Stimulated activated CD8-positive, alpha-beta memory T cell treated with anti-CD3 and anti-CD28 coated beads, Interleukin-7, amount 100 ng/mL, for 24 hours (primary cell): Measurements from ENCODE around the gene RAB24.

Experiments used
- DNase-seq: peaks from one replicate; pipeline ENCODE4 v3.0.0-alpha.2; 2020; ENCODE audit warnings: low read depth

RAB24 gene

DNA sequence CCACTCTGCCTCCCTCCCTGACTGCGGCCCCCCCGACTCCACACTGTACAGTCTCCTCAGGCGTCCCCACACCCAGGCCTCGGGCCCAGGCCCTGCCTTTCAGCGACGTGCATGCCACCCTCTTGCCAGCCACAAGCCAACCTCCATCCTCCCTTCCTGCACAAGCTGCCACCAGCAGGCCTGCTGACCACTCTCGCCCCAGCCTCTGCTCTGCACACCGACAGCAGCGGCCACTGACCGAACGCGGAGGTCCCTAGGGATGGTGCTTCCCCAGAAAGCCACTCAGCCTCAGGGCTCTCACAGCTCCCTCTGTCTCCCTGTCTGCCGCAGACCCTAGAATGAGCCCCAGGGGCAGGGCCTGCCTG, 29.4 kb upstream of the RAB24 start:
- DNase-seq: no peak

DNA sequence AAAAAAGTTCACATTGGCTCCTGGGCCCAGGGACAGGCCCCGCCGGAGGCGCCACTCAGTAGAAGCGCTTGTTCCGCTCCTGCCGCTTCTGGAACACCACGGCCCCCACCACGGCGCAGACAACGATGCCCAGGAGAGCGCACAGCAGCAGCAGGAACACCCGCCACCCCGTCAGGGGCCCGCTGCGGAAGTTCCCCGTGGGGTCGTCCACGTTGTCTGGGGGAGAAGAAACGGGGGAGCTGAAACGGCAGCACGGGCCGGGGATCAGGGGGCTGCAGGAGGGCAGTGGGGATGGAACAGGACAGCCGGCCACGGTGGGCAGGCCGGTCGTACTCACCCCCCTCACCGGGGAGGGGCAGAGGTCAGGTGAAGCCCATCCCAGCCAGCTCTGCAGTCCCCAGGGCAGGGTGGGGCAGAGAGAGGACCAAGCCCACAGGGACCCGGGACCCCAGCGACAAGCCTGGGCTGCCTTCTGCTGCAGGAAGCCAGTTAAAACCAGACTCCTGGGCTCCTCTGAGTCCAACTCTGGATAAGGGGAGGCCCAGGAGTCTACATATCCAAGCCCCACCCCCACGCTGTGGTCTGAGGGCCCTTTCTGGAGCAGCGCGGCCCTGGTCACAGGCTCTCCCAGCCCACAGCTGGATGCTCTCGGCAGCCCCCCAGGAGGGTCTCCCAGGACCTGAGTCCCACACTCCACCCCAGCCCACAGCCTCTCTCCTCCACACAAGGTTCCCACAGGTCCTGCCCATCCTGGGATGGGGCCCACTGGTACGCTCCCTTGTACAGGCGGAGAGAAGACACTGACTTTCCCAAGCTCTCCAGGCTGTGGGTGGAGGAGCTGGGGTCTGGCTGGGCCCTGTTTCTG, 28.7 kb upstream of the RAB24 start:
- no peak for DNase-seq

DNA sequence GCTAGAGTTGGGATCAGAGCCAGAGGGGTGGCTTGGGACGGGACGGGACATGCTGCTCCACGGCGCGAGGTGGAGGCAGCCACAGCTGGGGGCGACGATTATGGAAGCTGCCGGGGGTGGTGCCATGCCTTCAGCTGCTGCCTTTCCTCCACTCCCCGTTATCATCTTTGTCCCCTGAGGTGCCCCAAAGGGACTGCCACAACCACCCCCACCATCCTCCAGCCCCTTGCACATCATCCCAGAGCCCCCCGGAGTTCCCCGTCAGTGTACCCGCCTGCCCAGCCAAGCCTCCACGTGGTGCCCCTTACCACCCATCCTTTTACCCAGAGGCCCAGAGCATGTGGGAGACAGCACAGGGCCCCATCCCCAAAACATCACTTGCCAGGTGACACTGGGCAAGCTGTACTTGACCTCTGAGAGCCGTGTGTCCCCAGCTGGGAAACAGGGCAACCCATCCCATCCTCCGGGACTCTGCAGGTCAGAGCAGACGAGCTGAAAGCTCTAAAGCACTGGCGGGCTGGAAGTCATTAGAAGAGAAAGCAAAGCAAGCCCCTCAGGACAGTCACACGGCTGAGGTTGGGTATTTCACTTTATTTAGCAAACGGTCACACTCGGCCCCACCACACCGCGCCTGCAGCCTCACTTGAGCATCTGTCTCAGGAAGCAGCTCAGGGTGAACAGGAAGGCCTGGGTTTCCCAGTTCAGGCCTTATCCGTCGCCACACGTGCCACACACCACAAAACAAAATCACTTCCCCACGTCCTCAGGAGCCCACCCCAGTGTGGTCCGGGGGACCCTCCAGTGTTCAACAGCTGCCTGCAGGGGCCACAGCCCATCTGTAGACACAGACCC, 27.7 kb upstream of the RAB24 start:
- DNase-seq: no peak

DNA sequence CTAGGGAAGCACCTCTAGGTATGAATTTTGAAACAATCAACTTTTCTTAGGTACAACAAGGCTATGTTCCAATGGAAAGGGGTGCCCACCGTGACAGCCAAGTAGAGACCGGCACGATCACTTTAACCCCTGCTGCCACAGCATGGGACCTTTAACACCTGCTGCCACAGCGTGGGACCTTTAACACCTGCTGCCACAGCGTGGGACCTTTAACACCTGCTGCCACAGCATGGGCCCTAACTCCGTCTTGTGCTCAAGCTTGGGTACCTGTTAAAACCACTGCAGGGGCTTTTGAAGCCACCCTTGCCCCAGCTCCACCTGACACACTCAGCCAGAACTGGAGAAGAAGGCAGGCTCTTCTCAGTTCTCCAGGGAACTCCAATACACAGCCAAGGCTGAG, 26.4 kb upstream of the RAB24 start:
- no peak for DNase-seq

DNA sequence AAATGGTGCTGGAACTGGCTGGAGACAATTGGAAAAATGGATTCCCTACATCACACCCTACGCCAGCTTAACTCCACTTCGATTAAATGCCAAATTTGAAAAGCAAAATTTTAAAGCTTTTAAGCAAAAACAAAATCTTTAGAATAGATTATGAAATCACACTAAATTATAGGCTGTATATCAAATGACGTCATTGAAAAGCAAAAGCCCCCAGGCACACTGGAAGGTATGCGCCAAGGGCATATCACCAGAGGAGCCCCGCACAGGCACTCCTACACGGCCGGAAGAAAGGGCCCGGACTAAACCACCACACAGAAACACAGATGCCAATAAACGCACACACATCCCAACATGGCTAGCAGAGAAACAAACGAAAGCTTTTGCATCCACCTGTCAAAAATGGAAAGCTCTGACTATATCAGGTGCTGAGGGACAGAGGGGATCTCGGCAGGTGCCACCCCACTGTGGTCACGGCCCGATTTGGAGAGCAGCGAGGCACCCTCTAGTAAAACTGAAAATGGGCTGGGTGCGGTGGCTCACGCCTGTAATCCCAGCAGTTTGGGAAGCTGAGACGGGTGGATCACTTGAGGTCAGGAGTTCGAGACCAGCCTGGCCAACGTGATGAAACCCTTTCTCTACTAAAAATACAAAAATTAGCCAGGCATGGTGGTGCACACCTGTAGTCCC, 25.2 kb upstream of the RAB24 start:
- DNase-seq: no peak

DNA sequence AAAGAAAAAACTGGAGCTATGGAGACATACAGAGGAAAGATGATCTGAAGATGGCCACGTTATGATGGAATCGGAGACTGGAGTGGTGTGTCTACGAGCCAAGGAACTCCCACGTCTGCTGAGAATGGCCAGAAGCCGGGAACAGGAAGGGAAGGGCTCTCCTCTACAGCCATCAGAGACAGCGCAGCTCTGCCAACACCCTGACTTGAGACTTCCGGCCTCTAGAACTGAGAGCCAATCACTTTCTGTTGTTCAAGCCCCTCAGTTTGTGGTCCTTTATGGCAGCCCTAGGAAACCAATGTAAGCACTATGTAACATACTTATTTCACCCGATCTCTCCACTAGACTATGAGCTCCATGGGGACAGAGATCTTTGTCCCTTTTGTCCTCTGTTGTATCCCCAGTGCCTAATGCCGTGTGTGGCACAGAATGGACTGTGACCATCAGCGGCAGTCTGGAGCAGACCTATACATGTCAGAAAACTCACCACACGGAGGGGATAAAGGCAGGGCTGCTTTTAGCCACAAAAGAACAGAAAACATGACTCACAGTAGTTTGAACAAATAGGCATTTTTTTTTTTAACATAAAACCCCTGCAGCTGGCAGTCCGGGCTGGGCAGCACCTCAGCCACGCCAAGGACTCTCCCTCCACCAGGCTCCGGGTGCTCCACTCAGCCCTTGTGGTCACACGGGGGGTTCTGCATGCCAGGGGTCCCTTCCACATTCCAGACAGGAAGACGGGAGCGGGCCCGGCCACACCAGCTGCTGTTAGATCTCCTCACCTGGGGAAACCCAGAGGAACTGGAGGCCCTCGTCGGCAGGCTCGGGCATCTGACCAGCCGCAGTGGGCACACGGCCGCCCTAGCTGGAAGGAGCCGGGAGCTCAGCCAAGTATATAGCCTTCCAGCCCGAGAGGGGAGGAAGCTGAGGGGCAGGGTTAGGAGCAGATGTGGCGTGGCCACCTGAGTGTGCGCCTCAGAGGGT, 24.3 kb upstream of the RAB24 start:
- no peak for DNase-seq

DNA sequence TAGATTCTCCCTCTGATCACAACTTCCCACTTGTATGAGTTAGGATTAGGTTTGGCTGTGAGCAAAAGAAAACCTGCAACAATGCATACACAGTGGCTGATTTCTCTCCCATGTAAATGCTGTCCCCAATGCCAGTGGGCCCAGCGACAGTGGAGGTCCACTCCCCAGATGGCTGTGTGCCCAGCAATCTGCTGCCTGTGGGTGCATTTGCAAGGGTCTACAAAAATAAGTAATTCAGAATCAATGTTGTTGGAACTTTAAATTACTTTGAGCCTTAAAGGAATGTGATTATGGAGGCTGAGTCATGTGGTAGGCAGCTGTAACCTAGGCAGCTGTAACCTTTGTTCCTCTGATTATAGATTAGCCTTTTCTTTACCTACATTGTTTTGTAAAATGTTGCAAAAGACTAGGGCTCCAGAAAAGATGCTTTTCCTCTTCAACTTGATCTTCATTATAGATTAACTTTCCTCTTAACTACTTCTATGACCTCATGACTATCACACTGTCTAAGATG, 22.4 kb upstream of the RAB24 start:
- DNase-seq: no peak

DNA sequence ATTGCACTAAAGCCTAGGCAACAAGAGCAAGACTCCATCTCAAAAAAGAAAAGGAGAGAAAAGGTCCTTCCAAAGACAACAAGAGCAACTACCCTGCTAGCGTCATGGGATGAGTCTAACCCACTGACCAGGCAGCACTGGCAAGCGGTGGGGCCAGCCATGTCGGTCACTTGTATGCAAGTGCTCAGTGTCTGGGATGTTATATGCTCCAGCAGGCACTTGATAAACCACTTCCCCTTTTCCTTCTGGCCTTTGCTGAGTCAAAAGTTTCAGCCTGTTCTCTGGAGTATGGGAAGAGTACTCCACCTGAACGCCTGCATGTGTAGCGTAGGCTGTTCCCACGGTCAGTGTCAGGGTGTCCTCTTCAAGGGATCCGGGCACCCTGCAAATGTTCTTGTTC, 17.4 kb upstream of the RAB24 start:
- DNase-seq: no peak

DNA sequence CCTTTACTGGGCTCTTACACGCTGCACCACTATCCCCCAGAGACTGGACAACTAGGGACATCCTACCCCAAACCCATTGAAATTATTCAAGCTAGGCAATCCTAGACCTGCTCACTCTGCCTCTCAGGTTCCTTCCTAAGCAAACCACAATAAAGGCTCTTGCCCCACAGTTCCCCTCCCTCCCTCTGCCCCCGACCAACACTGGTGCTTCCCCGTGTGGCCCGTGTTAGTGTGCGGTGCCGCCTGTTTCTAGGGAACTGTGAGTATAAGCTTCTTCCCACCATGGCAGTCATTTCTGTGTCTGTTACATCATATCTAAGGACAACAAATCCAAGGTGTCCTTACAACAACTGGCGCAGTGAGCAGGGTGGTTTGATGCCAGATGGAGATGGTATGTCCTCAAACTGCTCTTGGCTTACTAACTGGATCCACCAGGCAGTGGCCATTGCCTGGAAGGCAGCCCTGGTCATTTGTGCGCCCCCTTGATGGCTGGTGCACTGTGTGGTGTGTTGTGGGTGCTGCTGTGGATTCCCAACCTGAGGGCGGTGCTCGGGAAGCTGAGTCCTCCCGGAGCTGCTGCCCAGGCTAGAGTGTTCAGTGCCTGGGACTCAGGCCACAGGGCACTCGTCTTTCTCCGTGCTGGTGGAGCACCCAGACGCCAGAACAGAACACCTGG, 16.5 kb upstream of the RAB24 start:
- DNase-seq: no peak

DNA sequence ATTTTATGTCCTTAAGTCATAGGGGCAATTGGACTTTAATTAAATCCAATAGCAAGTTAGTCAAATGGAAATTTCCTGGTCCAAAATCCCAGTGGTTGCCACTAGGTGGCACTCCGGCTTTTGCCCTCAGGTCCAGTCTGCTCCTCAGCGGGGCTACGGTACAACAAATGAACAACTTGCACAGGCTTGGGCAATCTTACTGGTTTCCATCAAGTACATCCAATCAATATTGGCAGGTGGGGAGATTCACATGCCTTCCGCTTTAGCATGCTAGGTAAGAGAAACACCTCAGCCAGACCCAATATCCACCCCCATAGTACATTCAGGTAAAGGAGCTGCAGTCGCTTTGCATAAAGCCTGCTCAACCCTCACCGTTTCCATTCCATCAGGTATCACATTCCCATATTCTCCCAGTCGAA, 14.4 kb upstream of the RAB24 start:
- peak; percentile 66 for DNase-seq

DNA sequence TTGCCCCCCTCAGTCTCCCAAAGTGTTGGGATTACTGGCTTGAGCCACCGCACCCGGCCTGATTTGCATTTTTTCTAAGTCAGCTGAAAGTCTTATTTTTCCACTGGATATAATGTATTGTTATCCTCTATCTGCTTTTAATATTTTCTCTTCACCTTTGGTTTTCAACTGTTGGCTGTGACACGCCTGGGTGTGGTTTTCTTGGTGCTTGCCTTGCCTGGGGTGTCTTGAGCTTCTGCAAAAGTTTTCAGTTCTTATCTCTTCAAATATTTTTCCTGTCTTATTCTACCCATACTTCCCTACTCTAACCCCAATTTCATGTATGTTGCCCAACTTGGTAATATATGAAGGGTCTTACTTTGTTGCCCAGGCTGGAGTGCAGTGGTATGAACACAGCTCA, 12.5 kb upstream of the RAB24 start:
- DNase-seq: no peak

DNA sequence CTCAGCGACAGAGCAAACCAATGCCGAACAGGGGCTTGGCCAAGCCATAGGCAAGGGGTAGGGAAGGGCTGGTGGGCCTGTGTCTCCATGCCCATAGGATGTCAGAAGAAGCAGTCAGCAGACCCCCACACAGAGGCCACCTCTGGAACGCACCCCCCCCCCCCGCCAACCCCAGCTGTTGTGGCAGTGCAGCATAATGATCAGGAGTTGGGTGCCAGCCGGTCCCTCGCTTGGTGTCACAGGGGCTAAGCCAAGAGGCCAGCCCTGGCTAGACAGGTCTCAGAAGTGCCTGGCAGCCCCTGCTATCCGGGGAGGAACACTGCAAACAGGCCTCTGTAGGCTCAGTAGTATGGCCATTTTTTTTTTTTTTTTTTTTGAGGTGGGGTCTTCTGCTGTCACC, 11.9 kb upstream of the RAB24 start:
- no peak for DNase-seq

DNA sequence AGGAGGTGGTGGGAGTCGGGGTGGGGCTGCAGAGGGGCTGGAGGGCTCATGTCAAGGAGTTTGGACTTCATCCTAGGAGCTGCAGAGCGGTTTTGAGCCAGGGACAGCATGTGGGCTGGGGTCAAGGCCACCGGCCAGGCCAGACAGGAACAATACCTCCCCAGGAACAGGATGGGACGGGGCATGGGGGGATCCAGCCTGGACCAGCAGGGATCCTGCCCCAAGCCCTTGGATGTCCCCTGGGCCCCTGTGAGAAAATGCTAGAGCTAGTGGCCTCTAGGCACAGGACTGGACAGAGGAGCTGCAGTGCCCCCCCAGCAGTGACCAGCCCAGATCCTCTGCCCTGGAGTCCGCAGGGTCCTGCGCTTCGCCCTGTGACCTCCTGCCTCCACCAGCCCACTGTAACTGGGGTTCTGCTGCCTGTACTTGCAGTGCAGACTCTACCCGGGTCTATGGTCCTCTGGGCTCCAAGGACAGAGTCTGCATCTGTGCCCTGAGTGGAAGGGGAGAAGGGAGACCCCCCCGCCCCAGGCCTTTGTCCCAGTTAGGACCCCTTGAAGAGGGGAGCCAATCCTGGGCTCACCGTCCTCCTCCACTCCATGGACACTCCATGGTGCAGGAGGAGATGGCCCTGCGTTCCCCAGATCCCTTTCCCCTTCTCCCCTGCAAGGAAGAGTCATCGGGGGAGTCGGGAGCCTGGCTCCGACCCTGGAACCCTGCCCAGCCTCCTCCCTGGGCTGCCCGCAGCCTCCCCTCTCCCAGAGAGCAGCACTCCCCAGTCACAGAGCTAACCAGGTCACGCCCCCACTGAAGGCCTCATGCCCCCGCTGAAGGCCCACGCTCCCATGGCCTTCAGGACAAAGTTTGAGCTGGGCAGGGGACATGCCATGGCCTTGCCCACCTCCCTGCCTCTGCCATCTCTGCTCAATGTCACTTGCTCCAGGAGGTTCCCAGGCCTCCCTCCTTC, 11.1 kb upstream of the RAB24 start:
- no peak for DNase-seq

DNA sequence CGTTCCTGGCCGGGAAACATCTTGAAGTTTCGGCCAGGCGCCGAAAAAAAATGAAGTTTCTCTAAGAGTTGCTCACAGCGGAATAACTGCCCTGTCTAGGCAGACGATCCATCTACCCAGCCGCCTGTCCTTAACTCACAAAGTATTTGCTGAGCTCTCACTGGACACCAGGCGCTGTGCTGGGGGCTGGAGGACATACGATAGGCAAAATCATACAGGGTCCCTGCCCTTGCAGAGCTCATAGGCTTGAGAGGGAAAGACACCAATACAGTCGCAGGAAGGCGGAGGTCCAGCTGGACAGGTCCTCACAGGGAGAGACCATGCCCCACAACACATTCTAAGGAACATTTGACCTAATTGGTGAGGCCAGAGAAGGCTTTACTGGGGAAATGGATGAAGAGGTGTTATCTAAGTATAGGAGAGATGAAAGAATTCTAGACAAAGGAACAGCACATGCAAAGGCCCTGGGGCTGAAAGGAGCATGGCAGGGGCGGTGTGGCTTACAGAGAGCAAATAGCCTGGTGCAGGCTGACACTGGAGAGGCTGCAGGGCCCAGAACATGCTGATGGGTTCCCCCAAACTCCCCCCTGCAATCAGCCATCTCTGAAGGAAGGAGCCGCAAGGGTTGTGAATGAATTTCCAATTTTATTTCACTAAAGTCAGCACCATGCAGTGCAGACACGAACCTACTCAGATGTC, 10.2 kb upstream of the RAB24 start:
- DNase-seq: no peak

DNA sequence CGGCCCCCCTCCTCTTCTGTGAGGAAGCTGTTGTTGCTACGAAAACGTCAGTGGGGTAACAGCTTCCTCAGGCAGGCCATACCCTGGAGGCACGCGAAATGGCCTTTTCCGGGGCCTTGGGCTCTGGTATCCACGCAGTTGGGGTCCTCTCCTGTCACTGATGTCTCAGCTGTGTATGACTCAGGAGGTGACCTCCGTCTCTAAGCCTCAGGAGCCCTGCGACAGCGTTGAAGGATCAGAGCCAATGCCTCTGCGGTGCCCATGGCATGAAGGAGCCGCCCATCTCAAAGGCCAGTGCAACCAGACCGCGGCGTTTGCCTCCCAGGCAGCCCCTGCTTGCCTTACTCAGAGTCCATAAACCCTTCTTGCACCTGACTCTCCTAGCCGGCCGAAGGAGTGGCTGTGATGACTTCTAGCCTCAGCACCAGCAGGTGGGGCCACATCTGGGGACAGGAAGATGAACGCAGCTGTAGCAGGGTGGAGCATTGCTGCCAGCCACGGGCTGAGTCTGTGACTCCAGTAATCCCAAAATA, 9.2 kb upstream of the RAB24 start:
- DNase-seq: no peak

DNA sequence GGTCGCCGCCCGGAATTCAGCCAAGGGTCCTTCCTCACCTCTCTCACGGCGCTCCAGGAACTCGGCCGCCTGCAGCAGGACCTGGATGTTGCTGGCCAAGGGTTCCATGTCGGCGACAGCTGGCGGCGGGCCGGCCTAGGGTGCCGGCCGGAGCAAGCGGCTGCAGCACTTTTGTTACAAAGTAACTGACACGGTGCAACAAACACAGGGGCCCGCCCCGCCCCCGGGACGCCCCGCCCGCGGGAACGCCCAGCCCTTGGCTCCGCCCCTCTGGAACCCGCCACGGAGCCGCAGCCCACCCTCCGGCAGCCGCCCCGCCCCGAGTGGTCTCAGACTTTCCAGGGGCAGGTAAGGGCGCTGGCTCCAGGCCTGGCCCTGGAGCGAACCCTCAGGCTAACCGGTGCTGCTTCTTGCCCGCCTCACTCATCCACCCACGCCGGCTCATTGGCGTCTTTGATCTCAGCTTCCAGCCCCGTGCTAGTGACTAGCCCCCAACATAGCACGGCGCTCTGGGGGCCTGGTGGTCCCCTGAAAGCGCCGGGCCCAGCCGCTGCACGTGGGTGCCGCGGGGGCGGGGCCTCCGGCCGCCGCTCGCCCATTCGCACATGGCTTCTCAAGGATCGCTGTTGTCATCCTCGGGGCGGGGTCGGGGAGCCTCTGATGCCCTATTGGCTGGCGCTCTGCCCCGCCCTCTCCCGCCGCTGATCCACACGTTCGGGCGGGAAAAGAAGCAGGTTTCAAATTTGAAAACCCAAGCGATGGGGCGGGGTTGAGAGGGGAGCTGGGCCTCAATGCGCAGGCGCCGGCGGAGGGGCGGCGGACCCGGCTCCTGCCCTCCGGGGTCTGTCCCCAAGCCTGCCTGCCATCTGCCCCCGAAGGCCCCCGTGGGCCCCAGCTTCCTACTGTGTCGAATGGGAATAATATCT, 8.5 kb upstream of the RAB24 start, which contains the start of gene MXD3:
Gene MXD3, minus strand, starts transcription at position 176 of the 926 bp plus-strand sequence. Its CDS starts 68 bp downstream, at position 108.
- peak; percentile 92 for DNase-seq

DNA sequence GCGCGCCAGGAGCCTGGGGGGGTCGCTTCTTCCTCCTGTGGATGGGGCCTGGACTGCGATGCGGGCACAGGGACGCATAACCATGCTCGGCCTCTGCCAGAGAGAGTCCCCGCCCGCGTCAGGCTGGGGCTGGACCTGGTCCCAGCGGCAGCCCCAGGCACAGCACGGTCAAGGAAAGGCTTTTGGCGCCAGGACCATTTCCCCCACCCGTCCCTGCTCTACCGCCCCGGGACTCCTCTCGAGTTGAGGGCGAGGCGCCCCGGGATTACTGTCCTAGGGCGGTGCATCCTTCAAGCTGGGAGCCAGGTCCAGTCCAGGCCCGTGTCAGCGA, 7.8 kb upstream of the RAB24 start:
- no peak for DNase-seq
